HG03066 (cell line): ENCODE results near the gene DOK5.

Experiments
- ATAC-seq: cut with Tn5 transposase; IDR thresholded peaks from one replicate; pipeline ENCODE4 v1.9.1; 2021; ENCODE audit warnings: low read depth; ENCODE audit not compliant: unreplicated experiment

The DOK5 gene

GRCh38 chr20:54510541-54511129, 35.2 kb downstream of the DOK5 start:
- no peak for ATAC-seq

- no peak for ATAC-seq
These were observed 37.3 kb downstream of the DOK5 start for GRCh38 chr20:54512694-54513093.

GRCh38 chr20:54514028-54514607, 38.7 kb downstream of the DOK5 start:
- no peak for ATAC-seq

GRCh38 chr20:54515793-54516628, 40.6 kb downstream of the DOK5 start:
- no peak for ATAC-seq

GRCh38 chr20:54517241-54517975, 42.0 kb downstream of the DOK5 start:
- no peak for ATAC-seq

- no peak for ATAC-seq
These were observed 49.5 kb downstream of the DOK5 start for GRCh38 chr20:54524849-54525248.

GRCh38 chr20:54525916-54526590, 50.7 kb downstream of the DOK5 start:
- no peak for ATAC-seq

- no peak for ATAC-seq
These were observed 51.4 kb downstream of the DOK5 start for GRCh38 chr20:54526801-54527200.

- ATAC-seq, result no peak
These were observed 57.2 kb downstream of the DOK5 start for GRCh38 chr20:54532573-54532972.

GRCh38 chr20:54534101-54534500, 58.7 kb downstream of the DOK5 start:
- no peak for ATAC-seq

- ATAC-seq, result no peak
These were observed 59.6 kb downstream of the DOK5 start for GRCh38 chr20:54535033-54535432.

GRCh38 chr20:54535746-54536145, 60.4 kb downstream of the DOK5 start:
- ATAC-seq, result no peak

GRCh38 chr20:54539521-54540046, 64.2 kb downstream of the DOK5 start:
- no peak for ATAC-seq

- no peak for ATAC-seq
These were observed 68.0 kb downstream of the DOK5 start for GRCh38 chr20:54543369-54543768.

GRCh38 chr20:54545676-54546358, 70.4 kb downstream of the DOK5 start:
- no peak for ATAC-seq

- ATAC-seq, result no peak
These were observed 73.5 kb downstream of the DOK5 start for GRCh38 chr20:54548849-54549248.

- no peak for ATAC-seq
These were observed 74.4 kb downstream of the DOK5 start for GRCh38 chr20:54549658-54550326.

GRCh38 chr20:54550776-54551396, 75.5 kb downstream of the DOK5 start:
- no peak for ATAC-seq

GRCh38 chr20:54554006-54554405, 78.6 kb downstream of the DOK5 start:
- no peak for ATAC-seq
